Thoracic aorta endothelial cell (primary cell): Measurements from ENCODE around the gene ELF2. TPM values are rescaled to one million over a fixed set of nuclear protein-coding genes. Genes with fewer than 3 reads are reported as not detected.

Experiments
- small RNA-seq: library from RNA; depleted of rRNA; stranded (forward); fragments of <200 nt; gene quantifications from one replicate; pipeline ENCODE3, GENCODE V24; 2012
- total RNA-seq: library from RNA; depleted of rRNA; stranded (reverse); fragments of >200 nt; gene quantifications from 2 replicates; pipeline ENCODE4 v1.2.3, GENCODE V29; 2012

The ELF2 gene
- total RNA-seq, result 48.9 and 50.4 TPM in 2 replicates

DNA sequence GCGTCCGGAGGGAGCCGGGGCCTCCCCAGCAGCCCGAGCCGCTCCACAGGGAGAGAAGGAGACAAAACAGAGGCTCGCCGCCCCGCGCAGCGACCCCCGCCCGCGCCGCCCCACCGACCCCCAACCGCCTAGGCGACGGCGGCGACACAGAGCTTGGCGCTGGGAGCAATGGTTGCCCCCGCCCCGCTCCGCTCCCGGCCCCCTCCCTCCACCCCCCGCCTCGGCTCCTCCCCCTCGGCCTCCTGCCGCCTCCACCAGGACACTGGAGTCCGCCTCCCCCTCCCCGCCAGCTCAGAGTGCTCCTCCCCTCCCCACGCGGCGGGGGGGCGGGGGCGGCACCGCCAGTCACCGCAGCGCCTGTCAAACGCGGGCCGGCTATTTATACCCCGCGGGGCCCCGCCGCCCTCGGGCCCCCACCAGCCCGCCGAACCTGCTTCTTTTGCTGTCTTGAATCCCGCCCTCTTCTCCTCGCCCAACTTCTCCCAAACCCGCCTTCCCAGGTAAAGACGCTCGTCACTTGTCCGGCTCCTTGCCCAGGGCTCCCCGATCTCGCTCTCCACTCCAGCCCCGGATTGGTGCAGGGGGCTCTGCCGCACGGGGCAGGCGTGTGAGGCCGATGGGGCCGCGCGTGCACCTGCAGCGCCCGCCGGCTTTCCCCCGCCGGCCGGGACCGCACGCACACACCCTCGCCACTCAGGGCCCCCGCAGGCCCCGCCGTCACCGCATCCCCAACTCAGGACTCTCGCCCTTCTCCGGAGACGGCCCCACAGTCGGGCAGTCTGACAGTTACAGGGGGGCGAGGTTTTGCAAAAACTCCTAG lies at the start of gene ELF2:
Gene ELF2, minus strand, starts transcription at position 170 of the 820 bp plus-strand sequence. CDS start 39,517 bp downstream, outside the sequence.

DNA sequence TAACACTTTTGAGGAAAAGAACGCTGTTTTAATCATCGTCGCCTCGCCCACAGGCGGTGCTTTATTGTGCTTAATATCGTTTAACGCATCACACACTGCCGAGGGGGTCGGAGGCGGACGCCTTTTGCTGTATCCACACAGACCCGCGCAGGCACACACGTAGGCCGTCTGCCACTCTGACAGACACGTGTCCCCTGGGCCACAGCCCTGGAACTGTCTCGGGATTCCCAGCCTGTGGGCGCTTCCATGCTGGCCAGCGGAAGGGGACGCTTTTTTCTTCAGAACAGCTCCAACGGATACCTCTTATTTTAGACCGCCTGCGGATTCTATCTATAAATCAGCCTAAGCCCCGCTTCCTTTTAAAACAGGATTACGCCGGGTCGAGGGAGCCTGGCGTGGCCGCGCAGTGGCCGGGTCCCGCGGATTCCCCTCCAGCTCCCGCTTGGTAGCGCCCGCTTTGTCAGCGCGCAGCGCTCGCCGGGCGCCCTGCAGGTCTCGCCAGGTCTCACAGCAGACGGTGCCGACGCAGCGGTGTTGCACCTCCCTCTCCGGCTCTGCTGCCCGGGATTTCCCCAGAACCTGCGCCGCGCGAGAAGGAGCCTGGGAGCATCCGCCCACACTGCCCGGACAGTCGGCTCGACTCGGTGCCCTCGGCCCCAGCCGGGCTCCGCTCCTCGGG lies 161.6 kb downstream of the ELF2 start, which contains the start of gene NOCT:
Gene NOCT, plus strand, starts transcription at position 513 of the 679 bp plus-strand sequence. CDS start 201 bp downstream, outside the sequence.

Small RNA genes within 50 kb of the gene (small RNA-seq; reads per million reads assigned to genes)
- gene RF00017, result not detected
- gene RF00019, result not detected
- gene RN7SL382P, result not detected
- gene RNU6-531P, result not detected

Other genes with a start within 250 kb of the ELF2 start
- 25.3 and 28.2 TPM in 2 replicates for gene NOCT, start 161.4 kb downstream of the ELF2 start, total RNA-seq
- gene MGARP, start 103.0 kb upstream of the ELF2 start, total RNA-seq, result 4.4 and 45.3 TPM in 2 replicates
- gene NAA15, start 124.3 kb upstream of the ELF2 start, total RNA-seq, result 99.6 and 105 TPM in 2 replicates
- 55.9 and 56.6 TPM in 2 replicates for gene NDUFC1, start 125.3 kb upstream of the ELF2 start, total RNA-seq